Measurements from ENCODE around the gene MKS1.

The MKS1 gene

GRCh38 chr17:58184308-58184985 is 34.6 kb downstream of the MKS1 start:
- no peak for TF ChIP-seq CTCF (IDR thresholded peaks at IDR 0.05; ENCODE audit: extremely low read depth, missing control alignments)

GRCh38 chr17:58183514-58183913 is 35.5 kb downstream of the MKS1 start:
- DNase-seq (ENCODE audit: low spot score): no peak
- TF ChIP-seq CTCF (IDR thresholded peaks at IDR 0.05; ENCODE audit: extremely low read depth, missing control alignments): no peak

More at GRCh38 chr17:58184308-58184985, 34.6 kb downstream of the MKS1 start:
- no peak for DNase-seq (ENCODE audit: low spot score)

GRCh38 chr17:58181796-58182195 is 37.3 kb downstream of the MKS1 start:
- no peak for DNase-seq (ENCODE audit: low spot score)
- TF ChIP-seq CTCF (IDR thresholded peaks at IDR 0.05; ENCODE audit: extremely low read depth, missing control alignments): no peak

- TF ChIP-seq CTCF (IDR thresholded peaks at IDR 0.05; ENCODE audit: extremely low read depth, missing control alignments): no peak
- DNase-seq (ENCODE audit: low spot score): no peak
These were observed 42.9 kb downstream of the MKS1 start for GRCh38 chr17:58176200-58176599.

GRCh38 chr17:58174871-58175270 is 44.2 kb downstream of the MKS1 start:
- TF ChIP-seq CTCF (IDR thresholded peaks at IDR 0.05; ENCODE audit: extremely low read depth, missing control alignments): no peak

GRCh38 chr17:58172369-58173071 is 46.5 kb downstream of the MKS1 start:
- TF ChIP-seq CTCF (IDR thresholded peaks at IDR 0.05; ENCODE audit: extremely low read depth, missing control alignments): peak; percentile 23

More at GRCh38 chr17:58174871-58175270, 44.2 kb downstream of the MKS1 start:
- DNase-seq (ENCODE audit: low spot score): no peak

GRCh38 chr17:58170622-58171021 is 48.4 kb downstream of the MKS1 start:
- no peak for DNase-seq (ENCODE audit: low spot score)
- TF ChIP-seq CTCF (IDR thresholded peaks at IDR 0.05; ENCODE audit: extremely low read depth, missing control alignments): no peak

More at GRCh38 chr17:58172369-58173071, 46.5 kb downstream of the MKS1 start:
- peak; percentile 58 for DNase-seq (ENCODE audit: low spot score)
